Smooth muscle cell of the brain vasculature (primary cell): ENCODE data around the gene GPR4.

Experiments
- DNase-seq: peaks from one replicate; pipeline ENCODE4 v3.0.0-alpha.2; 2012; ENCODE audit warnings: low read depth, low spot score

The GPR4 gene

DNA sequence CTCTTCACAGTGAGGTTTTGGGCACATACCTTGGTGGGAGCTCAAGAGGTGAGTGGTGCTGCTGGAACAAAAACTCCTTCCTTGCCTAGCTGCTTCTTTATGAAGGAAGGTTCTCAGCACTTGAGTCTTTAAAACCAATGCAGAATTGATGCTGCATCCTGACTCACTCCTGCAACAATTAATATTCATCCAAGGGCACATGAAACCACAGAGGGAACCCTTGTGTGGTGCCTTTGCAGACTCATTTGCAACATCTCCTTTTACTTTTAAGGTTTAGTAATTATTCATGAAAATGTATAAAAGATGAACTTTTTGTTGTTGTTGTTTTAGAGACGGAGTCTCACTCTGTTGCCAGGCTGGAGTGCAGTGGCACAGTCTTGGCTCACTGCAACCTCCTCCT is 47.5 kb downstream of the GPR4 start:
- DNase-seq: no peak

- DNase-seq: no peak
Measured at GRCh38 chr19:45553464-45553863, 48.5 kb downstream of the GPR4 start.

DNA sequence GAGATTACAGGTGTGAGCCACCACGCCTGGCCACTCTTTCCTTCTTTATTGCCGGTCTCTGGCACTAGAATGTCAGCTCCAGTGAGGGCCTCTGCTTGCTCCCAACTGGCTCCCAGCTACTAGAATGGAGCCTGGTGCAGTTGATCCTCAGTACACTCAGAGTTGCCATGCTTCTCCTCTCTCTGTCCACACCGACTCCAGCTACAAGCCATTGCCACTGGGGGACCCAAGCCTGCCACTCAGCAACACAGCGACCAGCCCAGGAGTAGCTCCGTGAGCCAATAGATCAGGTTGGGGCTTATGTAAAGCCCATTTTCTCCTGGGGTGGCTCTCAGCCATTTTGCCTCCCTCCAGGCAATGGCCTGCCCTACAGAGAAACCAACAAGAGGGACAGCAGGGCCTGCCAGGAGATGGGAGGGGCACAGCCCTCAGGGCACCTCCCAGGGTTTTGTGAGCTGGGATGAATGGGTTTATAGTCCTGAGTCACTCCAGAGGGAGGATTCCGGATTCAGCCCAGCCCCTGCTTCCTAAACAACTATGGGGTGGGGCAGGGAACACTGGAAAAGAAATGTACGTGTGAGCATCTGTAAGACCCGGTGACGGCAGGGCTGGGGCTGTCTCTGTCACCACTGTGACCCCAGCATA is 53.9 kb downstream of the GPR4 start:
- no peak for DNase-seq

DNA sequence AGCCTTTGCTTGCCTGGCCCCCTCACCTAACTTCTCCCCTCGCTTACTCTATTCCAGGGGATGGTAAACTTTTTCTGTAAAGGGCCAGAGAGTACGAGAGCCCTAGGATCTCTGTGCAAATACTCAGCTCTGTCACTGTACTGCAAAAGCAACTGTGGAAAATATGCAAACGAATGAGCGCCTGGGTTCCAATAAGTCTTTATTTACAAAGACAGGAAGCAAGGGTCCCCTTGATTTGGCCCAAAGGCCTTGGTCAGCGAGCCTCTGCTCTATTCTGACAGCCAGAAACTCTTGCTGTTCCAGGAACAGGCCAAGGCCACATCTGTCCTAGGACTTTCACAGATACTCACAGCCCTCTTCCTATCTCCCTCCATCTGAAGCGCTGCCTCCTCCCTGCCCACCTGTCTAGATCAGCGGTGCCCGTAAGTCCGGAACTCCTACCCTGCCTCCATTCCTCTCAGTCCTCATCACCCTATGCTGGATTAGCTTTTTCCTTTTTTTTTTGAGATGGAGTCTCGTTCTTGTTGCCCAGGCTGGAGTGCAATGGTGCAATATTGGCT is 54.7 kb downstream of the GPR4 start:
- DNase-seq: no peak

DNA sequence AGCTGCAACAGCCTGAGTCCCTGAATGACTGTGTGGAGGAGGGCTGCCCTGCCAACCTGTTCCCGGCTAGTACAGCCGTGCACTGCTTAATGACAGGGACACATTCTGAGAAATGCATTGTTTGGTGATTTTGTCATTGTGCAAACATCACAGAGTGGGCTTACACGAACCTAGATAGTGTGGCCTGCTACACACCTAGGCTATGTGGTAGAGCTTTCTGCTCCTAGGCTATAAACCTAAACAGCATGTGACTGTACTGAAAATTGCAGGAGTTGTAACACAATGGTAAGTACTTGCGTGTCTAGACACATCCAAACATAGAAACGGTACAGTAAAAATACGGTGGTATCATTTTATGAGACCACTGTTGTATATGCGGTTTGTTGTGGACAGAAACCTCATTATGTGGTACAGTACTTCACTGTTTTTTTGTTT is 59.8 kb downstream of the GPR4 start:
- DNase-seq: no peak
